Right ventricle myocardium superior (tissue), 1 donor: ENCODE measurements around the gene TMEM74B. TPM values are rescaled to one million over a fixed set of nuclear protein-coding genes. Genes with fewer than 3 reads are reported as not detected.

Experiments
- ATAC-seq: fragments of 200-7000 bp; cut with Tn5 transposase; one replicate; pipeline ENCODE4 v1.9.1; 2020; ENCODE audit warnings: mild to moderate bottlenecking; ENCODE audit not compliant: poor library complexity
- DNase-seq: peaks from one replicate; pipeline ENCODE4 v3.0.0-alpha.2; 2020
- intact Hi-C: fragments of 100-400 bp; cut with DNase I; formaldehyde crosslinking; loops from one replicate; pipeline ENCODE4 v1.11.2; 2022
- total RNA-seq: library from RNA; stranded (reverse); fragmentation: NEBNext Ultra II Directional; extraction: Animal tissue kit (Norgen Biotek cat#: 25700); gene quantifications from one replicate; pipeline ENCODE4 v1.2.1, GENCODE V29; 2021
- donor health status: DM: no; HTN: yes; CAD: no; lungs with severe emphysema.

The TMEM74B gene
- total RNA-seq, 1 donor from 2014 or later = 5.2 TPM

DNA sequence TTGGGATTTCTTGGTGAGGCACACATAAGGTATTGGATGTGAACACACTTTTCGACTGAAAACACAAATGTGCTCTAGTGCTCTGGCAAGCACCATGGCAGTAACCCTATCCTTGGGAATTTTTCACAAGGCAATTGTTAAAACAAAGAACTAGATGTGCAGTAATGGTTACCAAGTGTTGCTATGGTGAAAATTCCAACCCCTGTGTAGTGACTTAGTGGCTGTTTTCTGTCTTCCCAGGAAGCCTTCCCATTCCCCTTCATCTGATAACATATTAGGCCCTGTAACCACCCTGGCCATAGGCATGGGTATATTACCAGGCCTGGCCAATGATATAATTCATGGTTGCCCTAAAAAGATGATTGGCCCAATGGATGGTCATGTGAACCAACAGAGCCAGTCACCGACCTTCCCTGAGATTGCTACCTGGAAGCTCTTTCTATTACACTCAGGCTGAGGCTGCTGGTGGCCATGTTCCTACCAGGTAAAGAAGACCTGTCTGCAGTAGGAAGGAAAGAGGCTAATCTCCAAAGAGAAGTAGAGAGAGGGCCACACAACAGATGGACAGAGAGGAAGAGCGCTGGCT, 22.6 kb upstream of the TMEM74B start:
- ATAC-seq (no peak), DNase-seq (no peak)
- intact Hi-C loops = loop anchor here (10.0 kb wide), 1 partner anchor 103 kb away; no protein-coding TSS in a partner anchor

DNA sequence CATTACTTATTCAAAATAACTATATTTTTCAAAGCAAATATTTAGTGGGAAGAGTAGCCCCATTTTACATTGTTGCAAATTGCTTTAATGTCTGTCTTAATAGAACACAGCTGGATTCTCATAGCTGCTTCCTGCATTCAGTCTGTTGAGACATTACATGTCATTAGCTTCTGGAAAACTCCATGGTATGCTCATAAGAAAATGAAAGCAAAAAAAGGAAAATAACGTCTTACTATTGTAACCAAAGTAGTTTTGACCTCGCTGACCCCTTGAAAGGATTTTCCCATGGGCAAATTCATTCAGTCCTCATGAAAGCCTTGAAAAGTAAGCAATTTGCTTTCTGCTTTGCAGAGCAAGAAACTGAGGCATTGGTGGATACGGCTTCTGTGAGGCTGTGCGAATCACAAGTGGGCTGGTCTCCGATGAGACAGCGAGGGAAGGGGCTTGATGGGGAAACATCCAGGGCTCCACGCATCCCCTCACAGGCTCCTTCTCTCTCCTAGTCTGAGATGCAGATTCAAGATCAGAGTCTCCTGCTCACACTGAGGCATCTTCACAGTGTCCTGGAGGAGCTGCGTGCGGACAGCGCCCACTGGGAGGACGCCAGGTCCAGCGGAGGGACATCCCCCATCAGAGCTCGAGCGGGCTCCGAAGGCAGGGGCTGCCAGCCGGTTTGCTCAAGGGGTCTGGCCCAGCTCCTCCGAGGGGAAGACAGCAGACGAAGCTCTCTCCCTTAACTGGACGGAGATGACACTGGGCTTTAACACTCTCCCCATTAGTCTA, 21.8 kb upstream of the TMEM74B start:
- DNase-seq (no peak), ATAC-seq (no peak)
- intact Hi-C loops = loop anchor here (10.0 kb wide), 1 partner anchor 102 kb away; no protein-coding TSS in a partner anchor

DNA sequence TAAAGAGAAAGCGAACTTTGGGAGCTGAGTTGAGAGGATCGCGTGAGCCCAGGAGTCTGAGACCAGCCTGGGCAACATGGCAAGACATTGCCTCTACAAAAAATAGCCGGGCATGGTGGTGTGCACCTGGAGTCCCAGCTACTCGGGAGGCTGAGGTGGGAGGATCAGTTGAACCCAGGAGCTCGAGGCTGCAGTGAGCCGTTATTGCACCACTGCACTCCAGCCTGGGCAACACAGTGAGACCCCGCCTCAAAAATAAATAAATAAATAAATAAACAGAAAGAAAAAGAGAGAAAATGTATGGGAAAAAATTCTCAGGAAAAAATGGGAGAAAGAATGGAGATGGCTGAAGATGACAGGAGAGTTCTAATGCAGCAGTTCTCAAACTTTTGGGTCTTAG, 21.0 kb upstream of the TMEM74B start:
- intact Hi-C loops = loop anchor here (10.0 kb wide), 1 partner anchor 101 kb away; no protein-coding TSS in a partner anchor
- DNase-seq (no peak), ATAC-seq (no peak)

DNA sequence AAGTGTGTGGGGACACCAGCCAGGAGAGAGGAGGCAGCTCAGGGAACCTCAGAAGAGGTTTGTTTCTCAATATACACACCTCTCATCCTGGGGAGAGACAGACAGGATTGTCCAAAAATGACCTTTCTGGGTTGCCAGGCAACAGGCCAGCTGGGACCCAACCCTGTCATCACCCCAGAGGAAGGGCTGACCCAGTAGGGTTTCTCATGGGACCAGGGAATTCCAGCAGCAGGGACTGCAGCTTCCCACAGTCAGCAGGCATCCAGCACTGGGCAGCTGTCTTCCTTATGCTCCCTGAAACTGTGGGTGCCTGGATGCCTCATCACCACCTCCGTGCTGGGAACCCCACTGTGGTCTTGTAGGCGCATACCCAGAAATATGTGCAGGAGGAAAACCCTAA, 19.8 kb upstream of the TMEM74B start:
- ATAC-seq = peak; percentile 48
- intact Hi-C loops = loop anchor here (10.0 kb wide), 1 partner anchor 100 kb away; no protein-coding TSS in a partner anchor
- DNase-seq = no peak

DNA sequence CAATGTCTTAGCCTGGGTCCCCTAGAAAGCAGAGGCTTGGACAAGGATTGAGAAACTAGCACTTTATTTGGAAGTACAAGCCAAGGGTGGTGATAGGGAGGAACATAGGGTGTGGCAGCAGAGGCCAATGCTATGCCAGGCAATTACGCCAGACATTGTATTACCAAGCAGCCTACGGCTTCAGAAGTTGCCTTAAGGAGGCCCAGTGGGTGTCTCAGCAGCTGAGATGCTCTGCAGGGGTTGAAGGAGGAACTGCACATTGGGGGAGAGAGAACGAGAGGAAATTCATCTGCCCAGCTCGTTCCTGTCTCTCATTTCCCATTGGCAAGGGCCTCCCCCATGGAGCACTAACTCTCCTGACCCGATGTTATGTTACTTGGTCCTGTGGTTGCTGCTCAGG, 19.3 kb upstream of the TMEM74B start:
- intact Hi-C loops = loop anchor here (10.0 kb wide), 1 partner anchor 99 kb away; no protein-coding TSS in a partner anchor
- DNase-seq (no peak), ATAC-seq (peak; percentile 39)

DNA sequence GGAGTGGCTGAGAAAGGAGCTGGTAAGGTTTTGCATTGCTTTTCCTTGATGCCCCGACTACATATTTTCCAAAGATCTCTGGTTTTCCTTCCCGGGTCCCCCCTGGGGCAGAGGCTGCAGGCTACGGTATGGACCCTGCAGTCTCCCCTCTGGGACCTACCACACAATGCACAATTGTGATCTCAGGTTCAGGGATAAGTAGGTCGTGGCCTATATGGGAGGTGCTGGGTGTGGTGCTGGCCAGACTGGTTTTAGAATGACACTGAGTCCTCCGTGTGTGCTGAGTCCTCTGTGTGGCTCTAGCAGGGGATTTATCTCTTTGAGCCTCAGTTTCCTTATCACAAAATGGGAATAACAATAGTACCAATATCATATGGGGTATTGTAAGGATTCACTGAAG, 18.8 kb upstream of the TMEM74B start:
- no peak for DNase-seq
- ATAC-seq = no peak
- intact Hi-C loops = loop anchor here (10.0 kb wide), 1 partner anchor 99 kb away; no protein-coding TSS in a partner anchor

DNA sequence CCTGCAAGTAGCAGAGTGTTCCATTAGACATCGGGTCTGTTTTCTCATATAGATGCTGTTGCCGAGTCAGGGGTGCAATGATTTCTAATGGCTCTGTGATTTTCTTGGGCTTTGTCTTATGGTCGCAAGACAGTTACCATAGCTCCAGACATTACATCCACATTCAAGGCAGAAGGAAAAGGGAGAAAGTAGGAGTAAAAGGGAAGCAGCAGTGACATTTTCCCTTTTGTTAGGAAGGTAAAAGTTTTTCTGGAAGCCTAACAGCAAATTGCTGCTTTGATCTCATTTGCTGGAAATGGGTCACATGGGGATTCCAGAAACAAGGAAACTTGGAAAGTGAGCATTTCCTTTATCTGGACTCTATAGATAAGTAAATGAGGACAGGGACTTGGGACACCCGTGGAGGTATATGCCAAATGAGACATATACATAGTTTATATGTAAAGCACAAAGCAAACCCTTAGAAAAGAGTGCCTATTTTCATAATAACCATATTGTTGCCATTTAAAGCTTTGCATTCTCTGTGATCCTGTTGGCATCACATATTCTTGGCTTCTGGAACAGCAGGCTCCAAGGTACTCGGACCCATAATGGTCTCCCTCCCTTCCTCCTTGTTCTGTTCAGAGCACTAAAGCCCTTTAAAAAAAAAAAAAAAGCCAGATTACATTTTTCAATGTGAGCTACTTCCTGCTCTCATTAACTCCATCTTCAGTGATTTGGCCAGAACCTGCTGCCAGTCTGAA, 18.2 kb upstream of the TMEM74B start, which contains the start of gene C20orf202:
TSS of gene C20orf202 (plus strand) at position 693 of the 743 bp plus-strand sequence. CDS start 132 bp downstream, outside the sequence.
- ATAC-seq (no peak), DNase-seq (no peak)
- intact Hi-C loops = loop anchor here (10.0 kb wide), 1 partner anchor 98 kb away; no protein-coding TSS in a partner anchor

DNA sequence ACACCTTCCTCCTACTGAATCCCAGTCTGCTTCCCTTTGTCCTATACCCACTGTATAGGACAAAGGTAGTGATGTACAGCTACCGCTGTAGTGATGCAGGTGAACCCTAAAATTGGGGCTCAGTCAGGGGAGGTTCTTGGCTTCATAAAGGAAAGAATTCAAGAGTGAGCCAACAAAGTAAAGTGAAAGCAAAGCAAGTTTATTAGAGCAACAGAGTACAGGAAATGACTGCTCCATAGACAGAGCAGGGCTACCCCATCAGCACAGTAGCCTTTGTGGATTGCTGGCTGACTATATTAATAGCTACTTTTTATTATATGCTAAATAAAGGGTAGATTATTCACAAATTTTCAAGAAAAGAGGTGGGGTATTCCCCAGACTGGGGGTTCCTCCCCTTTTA, 15.2 kb upstream of the TMEM74B start:
- intact Hi-C loops = loop anchor here (10.0 kb wide), 1 partner anchor 95 kb away; no protein-coding TSS in a partner anchor
- ATAC-seq = no peak
- DNase-seq = no peak

DNA sequence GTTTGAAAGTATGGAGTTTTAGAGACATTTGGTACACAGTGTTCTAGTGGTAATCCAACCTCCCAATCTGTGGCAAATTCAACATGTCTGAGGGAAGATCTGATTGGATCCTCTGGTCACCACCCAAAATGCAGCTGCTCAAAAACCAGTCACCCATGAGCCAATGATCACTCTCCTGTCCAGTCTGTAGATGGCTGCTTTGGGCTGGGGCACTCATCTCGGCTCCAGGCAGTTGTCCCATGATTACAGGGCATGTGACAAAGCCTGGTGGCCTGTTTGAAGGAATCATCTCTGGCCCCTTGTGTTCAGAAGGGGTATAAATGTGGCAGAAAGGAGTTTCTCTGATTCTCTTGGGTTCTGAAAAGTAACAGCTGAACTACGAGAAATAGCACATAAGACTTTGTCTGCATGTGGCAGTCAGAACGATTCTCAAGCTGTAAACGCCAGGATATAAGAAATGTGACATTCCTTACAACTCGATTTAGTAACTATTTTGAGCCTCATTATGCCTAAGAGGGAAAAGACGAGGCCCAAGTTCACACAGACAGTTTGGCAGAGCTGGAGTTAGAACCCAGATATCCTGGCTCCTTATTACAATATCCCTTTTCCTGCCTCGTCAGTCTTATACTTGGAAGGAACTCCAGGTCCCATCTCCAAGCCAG, 14.6 kb upstream of the TMEM74B start:
- intact Hi-C loops = no loop called here
- DNase-seq = no peak
- ATAC-seq = no peak

DNA sequence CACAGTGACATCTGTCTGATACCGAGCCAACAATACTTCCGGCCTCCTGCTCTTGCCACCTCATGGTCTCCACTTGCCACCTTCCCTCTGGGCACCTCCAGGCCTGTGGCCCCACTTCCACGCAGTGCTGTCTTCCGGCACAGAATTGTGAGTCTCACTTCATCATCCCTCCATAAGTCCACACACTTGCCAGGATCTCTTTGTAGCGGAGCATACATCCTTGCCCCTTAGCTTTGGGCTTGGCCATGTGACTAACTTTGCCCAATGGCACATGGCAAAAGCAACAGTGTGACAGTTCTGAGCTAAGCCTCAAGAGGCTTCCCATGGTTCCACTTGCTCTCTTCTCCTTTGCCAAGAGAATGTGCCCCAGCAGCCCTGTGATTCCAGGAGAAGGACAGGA, 14.0 kb upstream of the TMEM74B start:
- ATAC-seq (no peak), DNase-seq (no peak)
- intact Hi-C loops = no loop called here

DNA sequence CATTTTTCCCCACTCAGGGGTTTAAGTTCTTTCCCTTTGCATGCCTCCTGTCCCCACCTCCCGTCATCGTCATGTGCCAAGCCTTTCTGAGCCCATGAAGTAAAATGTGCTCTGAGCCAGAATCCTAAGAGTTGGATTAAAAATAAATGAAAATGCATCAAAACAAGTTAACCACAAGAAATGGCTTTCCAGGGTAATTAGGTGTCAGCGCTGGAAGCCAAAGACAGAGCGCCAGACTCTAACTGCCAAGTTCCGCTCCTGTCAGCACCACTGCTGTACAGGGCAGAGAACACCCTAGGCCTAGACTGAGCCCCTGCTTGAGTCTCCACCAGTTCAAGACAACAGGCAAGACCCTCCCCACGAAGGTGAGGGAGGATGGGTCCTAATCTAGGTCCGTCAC, 13.0 kb upstream of the TMEM74B start:
- ATAC-seq = no peak
- no peak for DNase-seq
- intact Hi-C loops = no loop called here

DNA sequence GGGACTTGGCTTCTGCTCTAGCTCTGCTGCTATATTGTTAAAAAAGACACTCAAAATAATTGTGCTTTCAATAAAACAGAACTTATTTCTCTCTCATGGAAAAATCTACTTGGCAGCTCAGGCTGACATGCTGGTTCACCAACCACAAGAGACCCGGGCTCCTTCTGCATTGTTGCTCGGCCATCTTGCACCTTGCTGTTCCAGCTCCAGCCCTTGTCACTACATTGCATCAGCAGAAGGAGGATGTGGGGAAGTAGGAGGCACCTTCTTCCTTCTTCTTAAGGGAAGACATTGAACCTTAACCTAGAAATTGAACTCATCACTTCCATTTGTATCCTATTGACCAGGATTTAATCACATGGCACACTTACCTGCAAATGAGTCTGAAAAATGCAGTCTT, 11.9 kb upstream of the TMEM74B start:
- no peak for ATAC-seq
- no peak for DNase-seq
- intact Hi-C loops = no loop called here

DNA sequence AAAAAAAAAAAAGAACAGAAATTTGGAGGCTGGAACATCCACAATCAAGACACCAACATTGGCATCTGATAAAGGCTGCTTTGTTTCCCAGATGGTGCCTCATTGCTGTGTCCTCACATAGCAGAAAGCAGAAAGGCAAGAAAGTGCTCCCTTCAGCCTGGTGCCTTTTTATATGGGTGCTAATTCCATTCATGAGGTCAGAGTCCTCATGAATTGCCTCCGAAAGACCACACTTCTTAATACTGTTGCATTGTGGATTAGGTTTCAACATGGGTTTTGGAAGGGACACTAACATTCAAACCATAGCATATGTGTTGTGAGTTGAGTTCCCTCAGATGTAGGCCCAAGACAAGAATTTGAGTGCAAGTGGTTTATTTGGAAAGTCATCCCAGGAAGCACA, 10.4 kb upstream of the TMEM74B start:
- ATAC-seq (no peak), DNase-seq (no peak)
- intact Hi-C loops = no loop called here

DNA sequence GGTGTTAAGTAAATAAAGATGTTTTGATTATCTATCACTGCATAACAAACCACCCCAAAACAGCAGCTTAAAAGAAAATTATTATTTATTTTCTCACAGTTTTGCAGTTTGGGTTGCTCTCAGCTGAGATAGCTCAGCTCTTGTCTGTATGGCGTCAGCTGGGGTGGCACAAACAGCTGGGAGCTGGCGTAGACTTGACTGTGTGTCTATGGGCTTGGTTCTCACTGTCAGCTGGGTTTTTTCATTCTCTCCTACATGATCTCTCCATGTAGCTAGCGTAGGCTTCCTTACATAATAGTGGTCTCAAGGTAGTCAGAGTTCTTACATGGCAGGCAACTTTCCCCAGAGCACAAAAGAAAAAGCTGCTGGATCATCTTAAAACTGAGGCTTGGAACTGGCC, 6.5 kb upstream of the TMEM74B start:
- intact Hi-C loops = no loop called here
- ATAC-seq = no peak
- no peak for DNase-seq

DNA sequence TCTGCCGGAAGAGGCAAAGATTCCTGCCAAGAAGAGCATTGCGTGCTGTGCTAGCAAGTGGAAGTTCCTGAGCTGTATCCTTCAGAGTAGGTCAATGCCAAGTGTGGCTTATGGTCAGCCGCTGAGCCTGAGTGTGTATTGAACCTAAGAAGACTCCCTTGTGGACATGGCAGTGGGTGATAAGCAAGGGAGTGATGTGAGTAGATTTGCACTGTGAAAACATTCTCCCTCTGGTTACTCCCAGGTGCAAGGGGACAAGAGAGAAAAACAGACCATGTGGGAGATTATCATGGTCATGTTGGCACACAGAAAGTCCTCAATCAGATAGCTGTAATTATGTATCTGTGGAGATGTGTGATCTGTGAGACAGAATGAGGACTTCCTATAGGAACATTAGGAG, 6.1 kb upstream of the TMEM74B start:
- DNase-seq = no peak
- ATAC-seq = no peak
- intact Hi-C loops = no loop called here

DNA sequence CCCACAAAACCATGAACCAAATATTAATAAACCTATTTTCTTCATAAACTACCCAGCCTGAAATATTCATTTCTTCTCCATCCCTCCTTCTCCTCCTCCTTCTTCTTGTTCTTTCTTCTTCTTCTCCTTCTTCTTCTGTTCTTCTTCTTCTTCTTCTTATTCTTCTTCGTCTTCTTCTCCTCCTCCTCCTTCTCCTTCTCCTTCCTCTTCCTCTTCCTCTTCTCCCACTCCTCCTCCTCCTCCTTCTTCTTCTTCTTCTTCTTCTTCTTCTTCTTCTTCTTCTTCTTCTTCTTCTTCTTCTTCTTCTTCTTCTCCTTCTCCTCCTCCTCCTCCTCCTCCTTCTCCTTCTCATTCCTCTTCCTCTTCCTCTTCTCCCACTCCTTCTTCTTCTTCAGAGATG, 5.0 kb upstream of the TMEM74B start:
- ATAC-seq (no peak), DNase-seq (no peak)
- intact Hi-C loops = no loop called here

DNA sequence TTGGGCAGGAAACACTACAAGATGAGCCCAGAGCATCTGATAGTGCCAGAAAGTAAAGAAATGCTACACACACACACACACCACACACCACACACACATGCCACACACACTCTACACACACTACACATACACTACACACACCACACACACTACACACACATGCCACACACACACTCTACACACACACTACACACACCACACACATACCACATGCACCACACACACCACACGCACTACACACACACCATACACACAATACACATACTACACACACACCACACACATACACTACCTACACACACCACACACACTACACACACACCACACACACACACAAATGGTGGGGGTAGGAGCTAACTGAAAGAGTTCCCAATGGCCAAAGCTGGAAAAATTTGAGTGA, 3.6 kb upstream of the TMEM74B start:
- intact Hi-C loops = no loop called here
- DNase-seq = no peak
- no peak for ATAC-seq

DNA sequence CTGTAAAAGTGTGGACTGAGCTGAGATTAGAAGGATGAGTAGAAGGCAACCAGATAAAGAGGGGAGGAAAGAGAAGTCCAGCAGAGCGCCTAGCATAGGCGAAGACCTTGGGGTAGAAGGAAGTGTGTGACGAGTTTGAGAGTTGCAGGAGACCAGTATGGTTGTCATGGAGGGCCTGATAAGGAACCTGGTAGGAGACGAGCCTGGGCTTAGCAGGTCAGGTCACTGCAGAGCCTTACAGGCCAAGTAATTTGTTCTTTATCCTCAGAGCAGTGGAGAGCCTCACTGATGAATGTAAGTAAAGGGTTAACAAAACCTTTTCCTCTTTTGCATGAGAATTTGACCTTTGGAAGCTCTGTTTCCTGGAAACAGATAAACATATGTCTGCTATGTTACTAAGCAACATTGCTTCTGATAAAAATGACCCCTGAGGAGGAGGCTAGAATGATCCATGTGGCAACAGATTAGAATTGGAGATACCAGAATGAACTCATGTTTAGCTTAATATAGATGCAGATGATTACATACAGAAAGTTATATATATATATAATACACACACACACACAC, 2.9 kb upstream of the TMEM74B start:
- no peak for ATAC-seq
- intact Hi-C loops = no loop called here

More for the DNA sequence above, 2.9 kb upstream of the TMEM74B start:
- DNase-seq = no peak
